Testis (tissue), 2 donors: ENCODE results near the gene KLHL26.

Experiments
- CTCF ChIP-seq, 3 experiments: fragments of 450-650 bp in 2 of 3; fragments of 200-600 bp in 1 of 3; sonication (generic) in 1 of 3; IDR thresholded peaks; one replicate each; pipeline ENCODE4 v1.5.1; 2016 to 2019; ENCODE audit warnings: antibody characterized with exemption in 3 of 3, mild to moderate bottlenecking in 2 of 3, moderate library complexity in 1 of 3
- POLR2A ChIP-seq: fragments of 450-650 bp; IDR thresholded peaks from one replicate; pipeline ENCODE4 v1.6.1; 2017; ENCODE audit warnings: antibody characterized with exemption, mild to moderate bottlenecking, moderate library complexity

- TF ChIP-seq POLR2A, result no peak
- TF ChIP-seq CTCF (IDR thresholded peaks at IDR 0.05), result no peak
Observed at GRCh38 chr19:18606281-18607225, 30.3 kb upstream of the KLHL26 start, which contains the start of gene CRLF1.
